ENCODE results near the gene ZWILCH. TPM values are rescaled to one million over a fixed set of nuclear protein-coding genes. Genes with fewer than 3 reads are reported as not detected.

Gene ZWILCH
- total RNA-seq, 1 experiment from 2014 or later: 9.2 TPM

Small RNA genes lying within 50 kb of the gene (small RNA-seq; reads per million reads assigned to genes)
- not detected for gene MIR4512
- gene RF01159: not detected
- not detected for gene SNORD16
- gene SNORD18A: not detected
- gene SNORD18B: not detected
- gene SNORD18C: not detected

Other genes with a start within 250 kb of the ZWILCH start
- gene DIS3L, start 211.8 kb upstream of the ZWILCH start, total RNA-seq (2014; rRNA removed; shearing (Covaris generic)): 5.7 and 14.5 TPM in 2 replicates
- gene TIPIN, start 148.6 kb upstream of the ZWILCH start, total RNA-seq (2014; rRNA removed; shearing (Covaris generic)): 8.9 and 11.3 TPM in 2 replicates
- 57.1 and 61.7 TPM in 2 replicates for gene MAP2K1, start 118.4 kb upstream of the ZWILCH start, total RNA-seq (2014; rRNA removed; shearing (Covaris generic))
- gene SNAPC5, start 7.6 kb upstream of the ZWILCH start, total RNA-seq (2014; rRNA removed; shearing (Covaris generic)): 27.9 and 32.3 TPM in 2 replicates
- gene RPL4, start 471 bp upstream of the ZWILCH start, total RNA-seq (2014; rRNA removed; shearing (Covaris generic)): 5,364 and 5,662 TPM in 2 replicates
- not detected in 2 replicates for gene LCTL, start 60.7 kb downstream of the ZWILCH start, total RNA-seq (2014; rRNA removed; shearing (Covaris generic))
- 101 and 123 TPM in 2 replicates for gene SMAD6, start 196.9 kb downstream of the ZWILCH start, total RNA-seq (2014; rRNA removed; shearing (Covaris generic))

Measured in HT-29 (cell line).